ENCODE results near the gene GRM4. TPM values are rescaled to one million over a fixed set of nuclear protein-coding genes. Genes with fewer than 3 reads are reported as not detected.

GRM4 gene
- polyA plus RNA-seq, 1 of the 3 experiments (the other 2 are of a cell fraction) = not detected

- Histone ChIP-seq H3K4me2 (no peak overlapping the region), H3K4me3 (ENCODE audit: low read depth in 2 of 2, low read length in 1 of 2) (no peak overlapping the region), H4K20me1 (ENCODE audit: insufficient read depth) (no peaks in the 10 kb centered on the region), H3K36me3 (replicated peaks in 1 of 2; ENCODE audit: control insufficient read depth in 1 of 2, insufficient read depth in 2 of 2, low read length in 1 of 2) (no peaks in the 10 kb centered on the region), H3K27ac (ENCODE audit: low read depth in 2 of 2, low read length in 1 of 2) (no peak overlapping the region), H3K9ac (no peak overlapping the region), H3K79me2 (ENCODE audit: insufficient read depth) (no peaks in the 10 kb centered on the region), H3K27me3 (ENCODE audit: insufficient read depth) (0 out of 2 replicates have a peak, but pooled peaks cover 4% of the 10 kb centered on the region), H3F3A (replicated peaks; ENCODE audit: insufficient read depth) (no peaks in the 10 kb centered on the region), H3K4me1 (ENCODE audit: control insufficient read depth in 1 of 2, insufficient read depth in 2 of 2, low read depth in 1 of 2, low read length in 1 of 2) (peaks cover 0 to 4% of the 10 kb centered on the region in 2 experiments; a peak in 2 of 4 replicates), H2AFZ (ENCODE audit: low read depth) (no peak overlapping the region), H3K9me2 (no peaks in the 10 kb centered on the region), H3K9me3 (no peaks in the 10 kb centered on the region)
- ChIA-PET POLR2A (no interaction called here), CTCF (interaction anchor here (1.1 to 1.4 kb wide), 2 partner anchors 10 to 222 kb away, joined by 4 to 6 read pairs; no protein-coding TSS in a partner anchor)
- no peak for TF ChIP-seq TCF12 (IDR thresholded peaks at IDR 0.05)
- TF ChIP-seq TEAD4 (IDR thresholded peaks at IDR 0.05; ENCODE audit: borderline replicate concordance, insufficient read depth) = no peak
- no peak for TF ChIP-seq PBX3 (IDR thresholded peaks at IDR 0.05)
- TF ChIP-seq MAX (IDR thresholded peaks at IDR 0.05; ENCODE audit: low read depth) = no peak
- TF ChIP-seq REST (IDR thresholded peaks at IDR 0.05; ENCODE audit: low read depth, low read length) = no peak
- TF ChIP-seq CTCF (IDR thresholded peaks at IDR 0.05) = no peak
- TF ChIP-seq RXRA (IDR thresholded peaks at IDR 0.05; ENCODE audit: borderline replicate concordance, low read depth) = no peak
- no peak for TF ChIP-seq EP300 (IDR thresholded peaks at IDR 0.05; ENCODE audit: borderline replicate concordance in 1 of 2, low read depth in 1 of 2, low read length in 1 of 2)
- TF ChIP-seq IRF3 (IDR thresholded peaks at IDR 0.05; ENCODE audit: low read depth, low read length) = no peak
- no peak for TF ChIP-seq YY1 (IDR thresholded peaks at IDR 0.05; ENCODE audit: low read depth)
- TF ChIP-seq USF1 (IDR thresholded peaks at IDR 0.05; ENCODE audit: borderline replicate concordance, low read depth) = no peak
- DNase-seq = peak; percentile 11
- WGBS (ENCODE audit: low lambda C conversion rate) = 63% methylated on average over 11 of the region's 11 CpGs
Measured at GRCh38 chr6:33993091-33993490, 152.8 kb downstream of the GRM4 start.

All from SK-N-SH (cell line).